Activated naive CD4-positive, alpha-beta T cell treated with anti-CD3 and anti-CD28 coated beads for 36 hours (primary cell): Measurements from ENCODE around the gene NRXN3. TPM values are rescaled to one million over a fixed set of nuclear protein-coding genes. Genes with fewer than 3 reads are reported as not detected.

ENCODE experiments used
- CTCF ChIA-PET: fragments of 350-600 bp; sonication (Branson Sonifier 250); formaldehyde crosslinking; loops from one replicate; lab custom pipeline; 2021; ENCODE audit warnings: antibody characterized with exemption; lab: Charles Lee
- DNase-seq: peaks from one replicate; pipeline ENCODE4 v3.0.0-alpha.2; 2020
- H3K27ac Mint-ChIP-seq: one replicate; pipeline ENCODE4 v1.8.0; 2021; ENCODE audit warnings: mild to moderate bottlenecking, mixed read lengths
- H3K27me3 Mint-ChIP-seq: one replicate; pipeline ENCODE4 v1.8.0; 2021; ENCODE audit warnings: low read depth, mixed read lengths
- H3K36me3 Mint-ChIP-seq: one replicate; pipeline ENCODE4 v1.8.0; 2021; ENCODE audit warnings: low read depth, mixed read lengths
- H3K4me1 Mint-ChIP-seq: one replicate; pipeline ENCODE4 v1.8.0; 2021; ENCODE audit warnings: low read depth, mixed read lengths
- H3K4me3 Mint-ChIP-seq: one replicate; pipeline ENCODE4 v1.8.0; 2021; ENCODE audit warnings: mild to moderate bottlenecking, moderate library complexity, mixed read lengths
- H3K9me3 Mint-ChIP-seq: one replicate; pipeline ENCODE4 v1.8.0; 2021; ENCODE audit warnings: mixed read lengths
- intact Hi-C: fragments of 100-400 bp; cut with micrococcal nuclease; formaldehyde crosslinking; loops from one replicate; pipeline ENCODE4 v1.15.1; 2023
- total RNA-seq, 2 experiments: library from RNA; stranded (reverse); gene quantifications; one replicate each; pipeline ENCODE4 v1.2.3, GENCODE V29; 2021

The NRXN3 gene
- total RNA-seq, 2 experiments from 2014 or later: not detected

GRCh38 chr14:79332504-79333197, 1162.5 kb downstream of the NRXN3 start:
- H3K9me3 Mint-ChIP-seq: no peaks in the 10 kb centered on the region
- no peaks in the 10 kb centered on the region for H3K36me3 Mint-ChIP-seq
- DNase-seq: no peak
- H3K4me1 Mint-ChIP-seq: no peaks in the 10 kb centered on the region
- no peak overlapping the region for H3K27ac Mint-ChIP-seq
- CTCF ChIA-PET: no interaction called here
- intact Hi-C loops: no loop called here
- H3K4me3 Mint-ChIP-seq: no peak overlapping the region
- H3K27me3 Mint-ChIP-seq: peaks cover 2% of the 10 kb centered on the region

DNA sequence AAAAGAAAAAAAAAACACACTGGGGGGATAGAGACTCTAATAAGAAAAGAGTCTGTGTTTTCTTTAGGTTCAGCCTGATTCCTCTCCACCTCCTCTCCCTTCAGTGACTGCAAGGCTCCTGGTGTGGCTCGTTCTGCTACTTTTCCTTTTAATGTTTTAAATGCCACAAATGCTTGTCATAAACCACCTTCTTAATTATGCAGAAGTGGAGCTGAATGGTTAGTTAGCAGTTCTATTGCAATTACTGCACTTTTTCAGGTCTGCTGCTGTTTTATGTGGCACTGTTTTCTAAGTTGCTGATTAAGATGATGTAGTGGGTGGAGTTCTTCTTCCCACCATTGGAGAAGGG, 1163.0 kb downstream of the NRXN3 start:
- Mint-ChIP-seq H3K27me3 (peaks cover 2% of the 10 kb centered on the region), H3K36me3 (no peaks in the 10 kb centered on the region), H3K27ac (no peak overlapping the region), H3K4me1 (no peaks in the 10 kb centered on the region), H3K4me3 (no peak overlapping the region), H3K9me3 (no peaks in the 10 kb centered on the region)
- CTCF ChIA-PET: no interaction called here
- no peak for DNase-seq
- intact Hi-C loops: no loop called here

- no peaks in the 10 kb centered on the region for H3K4me1 Mint-ChIP-seq
- intact Hi-C loops: no loop called here
- H3K27ac Mint-ChIP-seq: no peak overlapping the region
- DNase-seq: no peak
- no peaks in the 10 kb centered on the region for H3K36me3 Mint-ChIP-seq
- CTCF ChIA-PET: no interaction called here
- peaks cover 2% of the 10 kb centered on the region for H3K27me3 Mint-ChIP-seq
- no peak overlapping the region for H3K4me3 Mint-ChIP-seq
- H3K9me3 Mint-ChIP-seq: no peaks in the 10 kb centered on the region
These were observed 1164.1 kb downstream of the NRXN3 start for GRCh38 chr14:79334272-79334671.

GRCh38 chr14:79337761-79338160, 1167.6 kb downstream of the NRXN3 start:
- Mint-ChIP-seq H3K27me3 (peaks cover 2% of the 10 kb centered on the region), H3K4me1 (no peaks in the 10 kb centered on the region), H3K36me3 (no peaks in the 10 kb centered on the region), H3K27ac (no peak overlapping the region), H3K4me3 (no peak overlapping the region), H3K9me3 (no peaks in the 10 kb centered on the region)
- intact Hi-C loops: no loop called here
- CTCF ChIA-PET: no interaction called here
- DNase-seq: no peak

- Mint-ChIP-seq H3K36me3 (no peaks in the 10 kb centered on the region), H3K27ac (no peak overlapping the region), H3K27me3 (no peaks in the 10 kb centered on the region), H3K4me1 (no peaks in the 10 kb centered on the region), H3K9me3 (no peaks in the 10 kb centered on the region), H3K4me3 (no peak overlapping the region)
- no peak for DNase-seq
- intact Hi-C loops: no loop called here
- CTCF ChIA-PET: no interaction called here
These were observed 1172.8 kb downstream of the NRXN3 start for GRCh38 chr14:79342942-79343341.

- Mint-ChIP-seq H3K27me3 (no peaks in the 10 kb centered on the region), H3K4me1 (no peaks in the 10 kb centered on the region), H3K27ac (no peak overlapping the region), H3K4me3 (no peak overlapping the region), H3K9me3 (peaks cover 3% of the 10 kb centered on the region), H3K36me3 (no peaks in the 10 kb centered on the region)
- CTCF ChIA-PET: no interaction called here
- DNase-seq: no peak
- intact Hi-C loops: no loop called here
These were observed 1180.8 kb downstream of the NRXN3 start for GRCh38 chr14:79351011-79351410.

DNA sequence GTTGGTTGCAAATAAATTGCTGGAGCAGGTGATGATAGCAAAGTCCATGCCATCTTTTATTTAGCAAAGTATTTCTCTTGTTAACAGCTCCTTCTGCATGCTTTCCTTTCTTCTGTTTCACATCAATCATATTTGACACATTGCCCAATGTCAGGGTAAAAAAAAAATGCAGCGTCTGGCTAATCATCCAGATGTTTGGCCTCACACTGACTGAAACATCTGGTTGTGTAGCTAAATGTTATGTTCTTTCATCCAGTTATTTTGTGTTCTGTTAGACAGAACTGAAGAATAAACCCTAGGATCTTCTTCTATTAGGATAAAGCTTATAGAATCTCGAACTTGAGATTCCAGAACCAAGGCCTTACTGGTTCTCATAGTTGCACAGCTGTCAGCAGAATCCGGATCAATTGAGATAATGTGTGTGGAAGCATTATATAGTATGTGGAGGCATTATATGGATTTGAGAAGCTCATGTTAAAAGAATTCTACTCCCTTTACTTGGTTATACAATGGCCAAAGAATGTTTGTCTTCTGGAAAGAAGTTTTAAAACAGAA, 1182.0 kb downstream of the NRXN3 start:
- intact Hi-C loops: no loop called here
- Mint-ChIP-seq H3K9me3 (peaks cover 3% of the 10 kb centered on the region), H3K27me3 (no peaks in the 10 kb centered on the region), H3K27ac (no peak overlapping the region), H3K4me1 (no peaks in the 10 kb centered on the region), H3K4me3 (no peak overlapping the region), H3K36me3 (no peaks in the 10 kb centered on the region)
- DNase-seq: no peak
- CTCF ChIA-PET: interaction anchor here (0.8 kb wide), 1 partner anchor 1547 kb away, joined by 3 read pairs; no protein-coding TSS in a partner anchor

- no peaks in the 10 kb centered on the region for H3K27me3 Mint-ChIP-seq
- DNase-seq: no peak
- no peaks in the 10 kb centered on the region for H3K4me1 Mint-ChIP-seq
- H3K4me3 Mint-ChIP-seq: no peak overlapping the region
- intact Hi-C loops: no loop called here
- CTCF ChIA-PET: no interaction called here
- H3K36me3 Mint-ChIP-seq: no peaks in the 10 kb centered on the region
- no peak overlapping the region for H3K27ac Mint-ChIP-seq
- peaks cover 1% of the 10 kb centered on the region for H3K9me3 Mint-ChIP-seq
These were observed 1184.2 kb downstream of the NRXN3 start for GRCh38 chr14:79354336-79354735.

DNA sequence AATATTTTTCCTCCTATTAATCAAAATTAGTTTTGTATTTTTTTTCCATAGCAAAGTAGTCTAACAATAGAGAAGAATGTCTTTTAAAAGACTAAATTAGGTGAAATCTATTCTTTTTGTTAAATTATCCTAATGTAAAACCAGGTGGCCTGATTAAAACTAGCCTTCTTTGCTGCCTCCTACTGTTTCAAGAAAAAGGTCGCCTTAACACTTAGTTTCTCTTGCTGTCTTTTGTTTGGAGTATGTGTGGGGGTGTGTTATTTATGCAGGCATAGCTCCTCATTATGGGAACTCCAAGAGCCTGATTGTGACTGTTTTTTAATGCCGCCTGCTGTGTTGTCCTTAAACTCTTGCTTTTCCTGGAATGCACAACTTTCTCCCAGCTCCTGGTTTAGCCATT, 1185.9 kb downstream of the NRXN3 start:
- no peak overlapping the region for H3K27ac Mint-ChIP-seq
- intact Hi-C loops: no loop called here
- H3K9me3 Mint-ChIP-seq: peaks cover 1% of the 10 kb centered on the region
- DNase-seq: no peak
- no peaks in the 10 kb centered on the region for H3K27me3 Mint-ChIP-seq
- H3K36me3 Mint-ChIP-seq: no peaks in the 10 kb centered on the region
- H3K4me1 Mint-ChIP-seq: no peaks in the 10 kb centered on the region
- CTCF ChIA-PET: no interaction called here
- H3K4me3 Mint-ChIP-seq: no peak overlapping the region

DNA sequence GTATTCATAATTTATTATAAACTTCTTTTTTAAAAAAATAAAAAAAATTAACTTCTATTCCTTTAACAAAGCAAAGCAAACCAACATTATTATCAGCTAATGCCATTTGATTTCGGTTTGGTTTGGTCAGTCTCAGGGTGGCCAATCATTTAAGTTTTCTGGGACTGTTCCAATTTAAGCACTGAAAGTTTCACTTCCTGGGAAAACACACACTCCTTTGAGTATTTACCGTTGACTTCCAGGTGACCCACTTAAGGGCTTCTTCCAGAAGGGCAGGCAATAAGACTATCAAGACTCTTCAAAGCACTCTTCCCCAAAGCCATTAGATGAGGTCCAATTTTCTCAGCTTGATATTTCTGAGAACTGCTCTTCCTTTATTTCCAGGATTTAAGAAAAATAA, 1187.1 kb downstream of the NRXN3 start:
- DNase-seq: no peak
- intact Hi-C loops: no loop called here
- Mint-ChIP-seq H3K4me1 (no peaks in the 10 kb centered on the region), H3K27ac (no peak overlapping the region), H3K9me3 (no peaks in the 10 kb centered on the region), H3K27me3 (no peaks in the 10 kb centered on the region), H3K4me3 (no peak overlapping the region), H3K36me3 (no peaks in the 10 kb centered on the region)
- CTCF ChIA-PET: no interaction called here

DNA sequence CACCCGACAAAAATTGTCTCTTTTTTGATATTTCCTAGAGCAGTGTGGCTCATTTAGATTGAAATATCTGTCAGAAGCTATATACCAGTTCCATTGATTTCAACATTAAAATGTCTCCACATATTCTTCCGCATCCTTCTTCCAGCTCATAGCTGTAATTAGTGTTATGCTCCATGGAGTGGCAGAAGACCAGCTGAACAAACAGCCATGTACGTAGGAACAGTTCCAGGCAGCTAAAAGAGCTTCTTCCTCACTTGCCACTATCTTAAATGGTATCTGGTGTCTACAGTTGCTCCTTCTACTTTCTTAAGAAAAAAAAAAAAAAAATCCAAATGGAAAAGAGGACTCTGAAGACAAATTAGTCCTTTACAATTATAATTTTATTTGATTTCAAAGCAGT, 1193.1 kb downstream of the NRXN3 start:
- Mint-ChIP-seq H3K36me3 (no peaks in the 10 kb centered on the region), H3K4me1 (no peaks in the 10 kb centered on the region)
- intact Hi-C loops: no loop called here

DNA sequence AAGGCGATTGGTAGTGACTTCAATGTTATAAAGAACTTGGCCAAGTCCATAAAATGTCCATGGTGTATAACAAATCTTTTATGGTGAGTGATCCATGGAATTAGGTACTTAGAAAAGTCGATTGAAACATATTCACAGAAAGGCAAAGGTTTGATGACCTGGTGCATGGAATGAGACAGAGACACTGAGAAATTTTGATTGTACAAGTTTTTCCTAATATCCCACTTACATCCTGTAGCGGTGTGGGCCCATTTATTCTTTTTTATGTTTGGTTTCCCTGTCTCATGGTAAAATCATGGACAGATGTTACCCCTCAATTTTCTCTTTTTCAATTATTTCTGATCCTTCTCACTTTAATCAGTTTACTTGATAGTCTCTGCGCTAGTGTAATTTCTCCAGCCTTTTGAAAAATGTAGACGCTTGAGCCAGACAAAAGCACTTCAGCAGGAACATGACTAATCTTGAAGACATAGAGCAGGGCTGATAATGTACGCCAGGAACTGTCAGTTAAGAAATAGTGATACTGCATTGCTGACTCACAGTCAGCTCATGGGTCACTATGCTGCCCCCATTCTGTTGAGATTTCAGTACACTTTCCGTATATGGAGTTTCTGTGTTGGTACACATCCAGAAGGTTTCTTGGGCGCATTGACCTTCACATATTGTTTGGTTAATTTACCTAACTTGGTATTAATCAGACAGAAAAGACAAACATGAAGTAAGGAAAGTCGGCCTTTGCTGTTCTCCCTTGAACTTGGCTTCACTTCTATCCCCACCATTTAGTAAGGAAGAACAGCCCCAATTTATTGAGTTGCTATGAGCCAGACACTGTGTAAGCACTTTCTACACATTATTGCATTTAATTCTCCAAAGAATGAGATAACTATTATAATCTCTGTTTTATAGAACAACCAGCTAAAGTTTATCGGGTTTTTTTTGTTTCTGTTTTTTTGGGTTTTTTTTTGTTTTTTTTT, 1199.5 kb downstream of the NRXN3 start:
- Mint-ChIP-seq H3K4me1 (no peaks in the 10 kb centered on the region), H3K4me3 (no peak overlapping the region), H3K27me3 (no peaks in the 10 kb centered on the region), H3K27ac (no peak overlapping the region), H3K36me3 (no peaks in the 10 kb centered on the region), H3K9me3 (peaks cover 3% of the 10 kb centered on the region)
- DNase-seq: no peak
- CTCF ChIA-PET: no interaction called here
- intact Hi-C loops: loop anchor here (10.0 kb wide), 1 partner anchor 1205 kb away; no protein-coding TSS in a partner anchor

More for the DNA sequence above, 1193.1 kb downstream of the NRXN3 start:
- Mint-ChIP-seq H3K9me3 (no peaks in the 10 kb centered on the region), H3K4me3 (no peak overlapping the region), H3K27me3 (no peaks in the 10 kb centered on the region), H3K27ac (no peak overlapping the region)
- no peak for DNase-seq
- CTCF ChIA-PET: interaction anchor here (0.7 kb wide), 1 partner anchor 403 kb away, joined by 3 read pairs; no protein-coding TSS in a partner anchor
